ENCODE data around the gene ADCYAP1R1.

DNA sequence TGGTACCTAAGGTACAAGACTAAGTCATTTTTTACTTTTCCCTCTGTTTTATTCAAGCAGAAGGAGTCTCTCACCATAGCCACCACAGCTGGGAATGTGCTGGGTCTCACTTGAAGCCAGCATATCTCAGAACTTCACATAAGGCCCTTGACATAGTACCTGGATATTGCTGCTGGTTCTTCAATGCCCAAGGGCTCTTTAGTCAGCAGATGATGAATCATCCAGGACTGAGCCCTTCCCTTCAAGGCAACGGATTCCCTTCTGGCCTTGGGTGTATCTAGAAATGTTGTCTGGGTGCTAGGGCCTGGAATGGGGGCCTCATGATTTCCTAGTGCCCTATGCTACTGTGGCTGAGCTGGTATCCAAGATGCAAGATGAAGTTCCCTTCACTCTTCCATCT is 93.9 kb downstream of the ADCYAP1R1 start:
- TF ChIP-seq YY1 (IDR thresholded peaks at IDR 0.05; ENCODE audit: insufficient read depth, insufficient read length) (no peak), SUZ12 (IDR thresholded peaks at IDR 0.05; ENCODE audit: extremely low read depth, insufficient read depth, insufficient read length) (no peak), ZNF274 (IDR thresholded peaks at IDR 0.05; ENCODE audit: low read depth, low read length) (no peak)
